Astrocyte of the hippocampus (primary cell): ENCODE measurements around the gene RUNX2.

Experiments used
- DNase-seq: peaks from one replicate; pipeline ENCODE4 v3.0.0; 2011; ENCODE audit warnings: low read depth, low spot score

The RUNX2 gene

DNA sequence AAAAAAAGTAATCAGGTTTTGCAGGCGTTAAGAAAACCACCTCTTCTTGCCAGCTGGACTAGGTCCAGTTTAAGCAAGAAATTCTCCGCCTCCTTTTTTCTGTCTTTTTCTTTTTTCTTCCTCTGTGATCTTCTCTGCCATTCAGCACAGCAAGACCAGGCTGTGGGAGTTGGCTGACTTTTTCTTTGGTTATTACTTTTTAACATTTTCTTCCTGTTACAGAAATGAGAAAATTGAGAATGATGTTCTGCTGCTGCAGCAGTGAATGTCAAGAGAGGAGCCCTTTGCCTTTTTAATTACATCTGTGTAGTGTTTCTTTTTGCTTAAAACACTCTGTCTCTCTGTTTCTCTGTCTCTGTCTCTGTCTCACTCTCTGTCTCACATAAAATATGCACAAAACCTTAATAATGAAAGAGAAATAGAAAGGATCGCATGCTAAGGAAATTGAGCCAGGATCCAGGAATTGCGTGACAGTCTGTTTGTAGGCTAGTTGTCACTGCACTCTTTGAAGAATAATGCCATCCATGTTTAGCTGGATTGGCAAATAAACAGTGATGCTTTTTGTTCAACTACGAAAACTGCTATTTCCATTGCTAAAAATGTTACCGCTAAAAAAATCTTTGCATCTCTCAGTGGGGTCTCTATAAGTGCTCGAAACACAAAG is 152.8 kb downstream of the RUNX2 start:
- peak; percentile 63 for DNase-seq

DNA sequence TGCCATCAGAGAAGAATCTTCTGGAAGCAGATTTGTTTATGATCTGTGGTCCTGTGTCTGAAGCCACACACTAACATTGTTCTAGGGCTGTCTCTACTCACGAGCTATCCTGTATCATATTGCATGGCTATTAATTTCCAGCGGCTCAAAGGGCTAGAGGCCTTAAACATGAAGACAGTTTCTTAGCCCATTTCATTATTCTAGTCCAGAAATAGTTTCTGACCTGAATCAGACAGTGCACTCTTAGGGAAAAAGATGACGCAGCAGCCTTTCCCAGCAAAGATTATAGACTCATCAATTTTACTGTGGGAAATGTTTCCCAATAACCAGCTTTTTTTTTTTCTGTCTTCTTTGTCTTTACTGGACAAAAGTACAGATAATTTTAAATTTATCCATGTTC is 154.9 kb downstream of the RUNX2 start:
- peak; percentile 30 for DNase-seq

- DNase-seq: no peak
Observed at GRCh38 chr6:45483501-45483900, 155.4 kb downstream of the RUNX2 start.

DNA sequence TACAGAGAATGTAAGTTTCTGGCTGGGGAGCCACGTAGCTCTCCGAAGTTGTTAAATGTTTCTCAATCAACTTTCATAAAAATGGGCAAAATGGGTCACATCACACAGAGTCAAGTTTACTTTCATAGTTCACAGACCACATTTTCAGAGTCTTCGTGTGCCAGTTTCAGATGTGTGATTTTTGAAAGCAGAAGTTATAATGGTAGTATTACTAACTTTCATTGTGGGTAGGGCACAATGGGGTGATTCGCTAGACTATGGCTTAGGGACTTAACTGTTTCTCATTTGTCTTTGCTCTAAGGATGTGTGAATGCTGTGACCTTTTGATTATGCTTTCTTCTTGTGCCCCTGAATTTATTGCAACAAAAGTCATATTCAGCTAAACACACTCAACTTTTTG is 158.6 kb downstream of the RUNX2 start:
- no peak for DNase-seq

- DNase-seq: no peak
Observed at GRCh38 chr6:45487645-45488044, 159.5 kb downstream of the RUNX2 start.

DNA sequence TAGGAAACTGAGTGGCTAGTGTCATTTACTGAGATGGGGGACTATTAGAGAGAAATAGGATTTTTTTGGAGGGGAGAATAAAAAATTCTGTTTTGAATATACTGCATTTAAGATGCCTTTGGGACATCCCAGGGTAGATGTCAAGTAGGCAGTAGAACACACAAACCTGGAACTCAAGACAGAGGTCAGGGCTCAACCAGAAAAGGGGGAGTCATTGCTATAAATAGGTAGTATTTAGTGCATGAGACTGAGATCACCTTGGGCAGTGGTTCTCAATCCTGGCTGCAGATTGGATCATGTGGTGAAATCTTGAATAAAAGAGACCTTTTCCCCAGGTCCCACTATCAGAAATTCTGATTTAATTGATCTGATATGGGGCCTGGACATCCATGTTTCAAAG is 160.1 kb downstream of the RUNX2 start:
- DNase-seq: no peak

GRCh38 chr6:45488889-45489288 is 160.8 kb downstream of the RUNX2 start:
- no peak for DNase-seq

- no peak for DNase-seq
Observed at GRCh38 chr6:45491048-45491735, 163.1 kb downstream of the RUNX2 start.

- DNase-seq: no peak
Observed at GRCh38 chr6:45491874-45492273, 163.7 kb downstream of the RUNX2 start.

DNA sequence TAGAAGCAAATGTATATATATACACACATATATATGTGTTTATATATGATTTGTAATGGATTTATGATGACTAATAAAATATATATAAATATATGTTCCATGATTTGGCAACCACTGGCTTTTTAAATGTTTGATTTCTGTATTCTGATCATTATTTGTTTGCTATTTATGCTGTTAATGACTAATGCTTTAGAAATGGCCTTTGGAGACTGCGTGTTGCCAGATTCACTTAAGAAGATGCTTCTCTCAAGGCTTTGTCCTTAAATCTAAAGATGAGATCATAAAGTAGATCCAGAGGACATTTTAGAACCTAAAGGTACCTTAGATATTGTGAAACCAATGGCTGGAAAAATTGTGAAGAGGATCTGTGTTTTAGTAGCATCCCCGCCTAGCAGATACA is 165.6 kb downstream of the RUNX2 start:
- no peak for DNase-seq

DNA sequence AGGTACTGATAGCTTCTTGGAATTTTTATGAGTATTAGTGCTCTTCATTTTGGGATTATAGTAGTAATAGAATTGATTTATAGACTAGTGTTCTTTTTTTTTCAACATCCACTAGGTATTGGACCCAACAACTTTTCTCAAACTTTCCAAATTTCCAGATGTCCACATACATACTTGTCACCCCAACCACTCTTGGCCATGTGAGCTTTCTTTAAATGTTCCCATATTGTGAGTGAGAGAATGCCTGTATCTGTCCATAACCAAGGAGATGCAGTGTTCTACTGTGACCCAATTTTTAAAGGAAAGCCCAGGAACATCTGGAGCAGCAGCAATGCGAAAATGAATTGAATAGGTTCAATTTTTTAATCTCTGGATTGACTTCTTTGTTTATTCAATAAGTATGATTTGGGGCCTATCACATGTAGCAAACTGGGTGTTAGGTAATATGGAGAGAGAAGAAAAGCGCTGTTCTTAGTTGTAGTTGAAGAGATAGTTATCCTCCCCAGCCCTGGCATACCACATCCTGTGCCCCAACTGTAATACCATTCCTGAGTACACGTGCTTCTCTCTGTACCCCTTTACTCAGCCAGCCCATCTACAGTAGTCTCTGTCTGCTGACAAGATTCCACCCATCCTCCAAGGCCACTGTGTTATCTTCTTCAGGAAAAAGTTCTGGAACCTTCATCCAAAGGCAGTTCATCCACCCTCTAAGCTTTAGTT is 166.4 kb downstream of the RUNX2 start:
- no peak for DNase-seq

DNA sequence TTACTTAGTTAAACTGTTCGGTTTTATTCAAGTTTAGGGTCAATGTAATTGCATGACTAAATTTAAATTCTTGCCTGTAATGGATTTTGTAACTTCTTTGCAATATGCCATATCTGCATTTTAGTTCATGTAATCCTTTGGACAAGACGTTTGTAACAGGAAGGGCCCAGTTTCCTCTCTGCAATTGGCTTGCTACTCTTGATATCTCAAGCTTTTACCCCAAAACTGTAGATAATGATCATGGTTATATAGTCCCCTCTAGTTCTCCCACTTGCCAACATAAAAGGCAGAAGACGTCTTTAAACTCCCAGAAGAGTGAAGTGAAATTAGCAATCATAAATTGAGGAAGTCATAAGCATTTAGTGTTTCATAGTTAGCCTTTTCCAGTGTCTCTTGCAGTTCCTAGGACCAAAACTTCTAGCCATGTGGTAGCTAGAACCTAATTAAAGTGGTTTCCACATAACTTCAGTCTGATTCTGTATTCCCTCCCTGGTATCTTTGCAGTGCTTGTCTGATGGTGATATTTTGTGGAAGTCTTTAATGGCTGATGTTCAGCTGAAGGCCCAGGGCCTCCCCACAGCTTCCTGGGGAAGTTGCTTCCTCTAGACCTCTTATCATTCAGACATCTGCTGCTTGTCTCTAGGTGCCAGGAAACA is 167.4 kb downstream of the RUNX2 start:
- DNase-seq: no peak

- no peak for DNase-seq
Observed at GRCh38 chr6:45496085-45496433, 167.9 kb downstream of the RUNX2 start.

DNA sequence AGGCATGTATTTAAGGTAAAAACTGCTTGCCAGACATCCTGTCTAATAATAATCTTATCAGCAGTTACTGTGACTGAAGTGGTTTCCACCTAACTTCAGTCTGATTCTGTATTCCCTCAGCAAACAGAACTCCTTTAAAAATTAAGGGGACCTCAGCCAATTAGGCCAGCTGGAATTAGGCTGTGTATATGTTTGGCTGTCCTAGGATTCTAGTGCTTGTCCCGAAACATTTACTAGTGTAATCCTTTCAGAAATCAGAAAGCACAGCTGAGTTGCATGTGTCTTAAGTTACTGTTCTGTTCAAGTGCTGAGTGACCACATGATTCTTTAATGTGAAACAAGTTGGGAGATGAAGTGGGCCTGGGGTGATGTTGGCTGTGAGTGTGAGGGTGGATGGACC is 170.5 kb downstream of the RUNX2 start:
- DNase-seq: no peak

DNA sequence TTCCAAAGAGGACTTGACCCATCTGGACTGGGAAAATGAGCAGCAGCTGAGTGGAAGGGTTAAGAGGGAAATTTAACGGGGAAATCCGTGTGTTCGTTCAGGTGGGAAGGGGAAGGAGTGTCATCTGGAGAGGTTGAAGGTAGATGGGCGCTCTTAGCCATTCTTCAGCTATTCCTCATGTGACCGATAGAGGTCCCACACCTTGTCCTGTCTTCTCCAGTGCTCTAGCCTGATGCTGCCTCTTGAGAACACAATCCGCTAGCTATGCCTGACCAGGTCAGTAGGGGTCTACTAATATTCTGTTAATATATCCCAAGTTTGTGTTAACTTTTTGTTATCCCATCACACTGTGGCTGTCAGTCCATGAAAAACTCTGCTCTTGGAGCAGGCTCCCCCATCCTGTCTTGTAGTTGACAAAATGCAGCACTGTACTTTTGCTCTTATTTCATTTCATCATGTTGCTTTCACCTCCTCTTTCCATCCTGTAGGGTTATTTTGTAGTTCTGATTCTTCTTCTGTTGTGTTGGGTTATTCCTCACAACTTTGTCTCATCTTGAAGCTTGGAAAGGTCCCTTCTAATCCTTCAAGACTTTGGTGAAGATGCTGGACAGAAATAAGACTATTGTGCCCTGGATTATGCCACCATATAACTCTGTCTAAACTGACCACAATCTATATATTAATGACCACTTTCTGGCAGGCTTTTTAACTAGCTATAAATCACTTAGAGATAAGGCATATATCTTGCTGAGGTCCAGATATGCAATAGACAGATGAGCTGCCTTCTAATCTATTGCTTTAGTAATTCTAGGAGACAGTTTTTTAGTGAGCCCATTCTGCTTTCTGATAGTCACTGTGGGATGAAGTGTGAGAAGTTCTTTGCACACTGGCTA is 173.0 kb downstream of the RUNX2 start:
- DNase-seq: no peak

DNA sequence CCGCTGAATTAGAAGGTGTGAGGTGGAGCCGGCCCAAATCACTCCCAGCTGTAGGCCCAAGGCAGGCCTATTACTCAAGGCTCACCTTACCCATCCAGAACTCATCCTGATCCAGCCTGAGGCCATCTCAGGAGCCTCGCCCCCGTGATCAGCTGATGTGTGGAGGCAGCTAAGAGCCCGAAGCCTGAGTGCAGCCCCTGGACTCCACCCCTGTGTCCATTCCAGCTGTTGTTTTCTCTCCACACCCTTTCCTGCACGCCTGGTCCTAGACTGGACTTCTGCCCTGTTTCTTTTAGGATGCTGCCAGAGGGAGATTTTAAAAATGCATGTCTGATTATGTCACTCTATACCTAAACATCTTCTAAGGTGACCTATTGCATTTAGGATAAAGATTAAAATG is 174.3 kb downstream of the RUNX2 start:
- no peak for DNase-seq

DNA sequence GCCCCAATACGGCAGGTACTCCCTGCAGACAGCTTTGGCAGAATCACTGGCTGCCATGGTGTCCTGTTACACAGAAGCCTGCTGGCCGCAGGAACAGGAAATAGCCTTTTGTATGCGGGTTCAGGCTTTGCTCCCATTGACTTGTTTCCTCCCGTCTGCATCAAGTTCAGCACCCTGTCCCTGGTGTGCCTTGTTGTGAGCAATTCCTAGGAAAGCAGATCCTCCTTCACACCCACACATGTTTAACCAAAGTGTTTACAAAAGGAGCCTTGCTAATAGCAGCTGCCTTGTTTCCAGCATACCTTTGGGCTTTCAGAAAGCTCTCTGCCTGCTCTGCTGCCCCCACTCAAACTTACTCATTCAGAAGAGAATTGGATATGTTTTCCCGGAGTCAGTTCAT is 176.8 kb downstream of the RUNX2 start:
- peak; percentile 68 for DNase-seq

- DNase-seq: no peak
Observed at GRCh38 chr6:45505470-45505869, 177.3 kb downstream of the RUNX2 start.

- DNase-seq: no peak
Observed at GRCh38 chr6:45507186-45507585, 179.1 kb downstream of the RUNX2 start.

DNA sequence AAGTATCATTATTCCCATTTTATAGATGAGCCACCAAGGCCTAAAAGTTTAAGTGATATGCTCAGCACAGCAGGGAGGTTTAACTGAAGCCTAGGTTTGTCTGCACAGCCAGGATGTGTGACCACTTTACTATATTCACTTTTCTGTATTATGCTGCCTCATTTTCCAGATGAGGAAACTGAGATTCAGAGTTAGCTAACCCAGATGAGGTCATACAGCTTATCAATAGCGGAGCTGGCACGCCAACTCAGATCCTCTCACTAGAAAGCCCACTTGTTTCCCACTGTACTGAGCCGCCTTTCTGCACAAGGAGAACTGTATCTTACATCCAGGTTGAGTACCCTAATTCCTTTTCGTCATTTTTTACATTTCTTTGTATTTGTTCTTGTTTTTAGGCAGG is 181.3 kb downstream of the RUNX2 start:
- no peak for DNase-seq

DNA sequence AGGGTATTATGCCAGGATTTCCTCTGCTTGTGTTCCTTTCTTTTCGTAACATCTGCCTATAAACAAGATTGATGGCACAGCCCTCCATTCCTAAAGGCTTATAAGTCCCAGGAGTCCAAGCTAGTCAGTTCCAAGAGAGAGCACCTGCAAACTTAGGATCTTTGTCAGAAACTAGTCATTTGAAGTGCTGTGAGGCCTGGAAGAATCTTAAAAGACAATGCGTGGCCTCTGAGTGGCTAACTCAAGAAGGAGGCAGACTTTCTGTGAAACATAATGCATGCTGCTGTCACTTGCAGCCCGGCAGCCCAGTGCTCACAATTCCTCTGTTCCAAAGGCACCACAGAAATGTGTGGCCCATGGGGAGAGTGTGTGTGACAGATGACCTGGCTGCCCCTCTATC is 184.6 kb downstream of the RUNX2 start:
- DNase-seq: no peak

DNA sequence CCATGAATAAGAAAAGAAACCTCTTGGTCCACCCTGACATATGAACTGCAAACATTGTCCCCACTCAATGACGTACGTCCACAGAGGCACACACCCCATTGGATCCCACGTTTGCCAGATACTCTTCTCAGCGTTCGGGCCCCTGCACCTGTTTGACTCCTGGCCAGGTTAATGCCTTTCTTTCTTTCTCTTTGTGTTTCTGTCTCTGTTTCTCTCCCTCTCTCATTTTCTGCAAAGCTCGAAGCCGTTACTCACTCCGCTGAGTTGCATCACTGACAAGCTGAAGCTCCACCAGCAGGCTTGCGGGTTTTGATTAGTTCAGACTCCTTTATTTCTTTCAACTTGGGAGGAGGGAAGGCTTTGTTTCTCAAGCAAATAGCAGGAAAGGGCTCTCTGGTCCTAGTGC is 185.1 kb downstream of the RUNX2 start:
- DNase-seq: peak; percentile 24
